GM06990 (cell line): ENCODE data around the gene RRP8.

Experiments used
- DNase-seq: peaks from one replicate; pipeline ENCODE4 v3.0.0-alpha.2; 2011; ENCODE audit not compliant: insufficient read length; ENCODE audit errors: extremely low read depth
- H3K27me3 ChIP-seq: replicated peaks from 2 replicates; pipeline ENCODE4 v1.6.0; 2011; ENCODE audit warnings: low read length; ENCODE audit not compliant: control insufficient read depth, insufficient read depth
- H3K36me3 ChIP-seq: 2 replicates; pipeline ENCODE4 v1.5.1; 2011; ENCODE audit warnings: low read length; ENCODE audit not compliant: control insufficient read depth, insufficient read depth
- H3K4me3 ChIP-seq: replicated peaks from 2 replicates; pipeline ENCODE4 v1.5.1; 2011; ENCODE audit warnings: low read depth, mild to moderate bottlenecking, control low read depth, low read length
- CTCF ChIP-seq: IDR thresholded peaks from 2 replicates; pipeline ENCODE4 v1.5.1; 2011; ENCODE audit warnings: low read length, control low read depth, mild to moderate bottlenecking, inconsistent platforms; ENCODE audit not compliant: insufficient read depth, poor library complexity, severe bottlenecking

The RRP8 gene

DNA sequence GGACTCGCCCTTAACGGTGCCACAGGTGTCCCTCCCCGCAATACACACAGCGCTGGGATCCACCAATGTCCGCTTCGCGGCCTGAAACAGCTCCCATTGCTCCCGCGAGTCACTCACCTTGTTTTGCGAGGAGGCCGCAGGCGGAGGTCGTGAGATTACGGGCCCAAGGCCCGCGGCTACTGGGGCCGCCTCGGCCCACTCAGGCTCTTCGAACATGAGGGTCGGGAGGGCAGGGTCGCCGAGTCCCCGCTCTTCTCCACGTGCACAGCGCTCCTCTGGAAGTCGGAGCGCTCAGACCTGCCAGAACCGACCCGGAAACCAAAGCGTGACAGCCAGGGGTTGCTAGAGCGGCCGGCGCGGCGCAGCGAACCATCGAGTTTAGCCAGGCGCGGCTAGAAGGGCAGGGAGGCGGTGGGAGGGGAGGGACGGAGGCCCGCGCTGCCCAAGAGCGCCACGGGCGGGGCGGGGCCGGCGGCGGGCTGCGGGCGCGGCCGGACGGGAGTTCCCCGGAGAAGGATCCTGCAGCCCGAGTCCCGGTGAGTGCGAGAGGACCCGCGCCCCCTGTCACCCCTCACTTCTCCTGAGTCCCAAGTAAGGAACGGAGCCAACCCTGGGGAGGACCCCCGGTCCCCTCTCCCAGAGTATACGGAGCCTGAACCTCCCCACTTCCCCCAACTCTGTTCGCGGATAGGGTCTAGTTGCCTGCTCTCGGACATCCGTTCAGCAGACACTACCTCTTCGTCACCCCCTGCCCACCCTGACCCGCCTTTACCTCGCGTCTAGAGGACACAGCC, at the start of gene RRP8, which contains the start of gene ILK:
Gene RRP8 (minus strand): TSS at position 330 of the 794 bp plus-strand sequence. CDS start 114 bp downstream, at position 216.
Gene ILK (plus strand): TSS at position 488 of the 794 bp plus-strand sequence. CDS start 498 bp downstream, outside the sequence.
- H3K27me3 ChIP-seq, result no peaks in the 10 kb centered on the region
- peak; percentile 91 for DNase-seq
- TF ChIP-seq CTCF, result peak; percentile 19
- H3K4me3 ChIP-seq, result peak within 1 kb of the TSS; percentile 94
- H3K36me3 ChIP-seq, result peaks cover 26% of the 10 kb centered on the region

- H3K27me3 ChIP-seq, result peaks cover 5% of the 10 kb centered on the region
- TF ChIP-seq CTCF, result no peak
- no peak for DNase-seq
- H3K36me3 ChIP-seq, result no peaks in the 10 kb centered on the region
- H3K4me3 ChIP-seq, result no peak overlapping the region
Observed at GRCh38 chr11:6653097-6653496, 49.7 kb upstream of the RRP8 start.

DNA sequence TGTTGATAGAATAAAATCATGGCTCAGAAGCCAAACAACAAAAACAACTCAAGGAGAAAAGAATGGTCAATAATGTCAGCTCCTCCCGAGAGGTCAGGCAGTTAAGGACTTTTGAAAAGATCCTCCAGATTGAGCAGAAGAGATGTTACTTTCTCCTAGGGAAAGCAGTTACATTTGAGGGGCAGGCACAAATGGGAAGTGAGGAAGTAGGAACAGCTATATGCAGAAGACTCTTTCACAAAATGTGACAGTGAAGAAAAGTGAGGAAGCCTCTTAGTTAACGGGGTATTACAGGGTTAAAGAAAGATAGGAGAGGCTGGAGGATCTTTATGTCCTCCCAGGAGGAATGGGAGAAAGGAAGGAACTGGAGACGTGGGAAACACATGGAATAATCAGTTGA, 48.8 kb upstream of the RRP8 start:
- H3K4me3 ChIP-seq, result no peak overlapping the region
- TF ChIP-seq CTCF, result no peak

DNA sequence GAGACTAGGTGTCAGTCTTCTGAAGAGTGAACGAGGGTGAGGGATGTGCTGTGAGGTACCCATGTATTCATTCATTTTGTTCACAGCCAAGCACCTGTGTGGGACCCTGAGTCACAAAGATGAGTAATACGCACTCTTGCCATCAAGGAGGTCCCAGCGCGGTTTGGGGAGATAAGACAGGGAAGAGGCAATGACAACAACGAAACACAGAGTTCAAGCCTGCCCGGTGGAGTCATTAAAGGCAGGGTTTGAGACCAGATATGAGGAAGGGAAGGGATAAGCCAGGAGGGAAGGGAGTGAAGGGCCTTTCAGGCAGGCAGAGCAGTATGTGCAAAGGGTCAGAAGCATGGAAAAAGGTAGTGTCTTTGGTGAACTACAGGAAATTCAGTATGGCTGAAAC, 47.6 kb upstream of the RRP8 start:
- Histone ChIP-seq H3K27me3 (peaks cover 5% of the 10 kb centered on the region), H3K4me3 (no peak overlapping the region), H3K36me3 (no peaks in the 10 kb centered on the region)
- no peak for DNase-seq
- no peak for TF ChIP-seq CTCF

More for the DNA sequence above, 48.8 kb upstream of the RRP8 start:
- peaks cover 5% of the 10 kb centered on the region for H3K27me3 ChIP-seq
- H3K36me3 ChIP-seq, result no peaks in the 10 kb centered on the region
- no peak for DNase-seq

GRCh38 chr11:6650104-6650503, 46.7 kb upstream of the RRP8 start:
- no peak for TF ChIP-seq CTCF
- peaks cover 4% of the 10 kb centered on the region for H3K27me3 ChIP-seq
- H3K36me3 ChIP-seq, result no peaks in the 10 kb centered on the region
- no peak for DNase-seq
- no peak overlapping the region for H3K4me3 ChIP-seq

DNA sequence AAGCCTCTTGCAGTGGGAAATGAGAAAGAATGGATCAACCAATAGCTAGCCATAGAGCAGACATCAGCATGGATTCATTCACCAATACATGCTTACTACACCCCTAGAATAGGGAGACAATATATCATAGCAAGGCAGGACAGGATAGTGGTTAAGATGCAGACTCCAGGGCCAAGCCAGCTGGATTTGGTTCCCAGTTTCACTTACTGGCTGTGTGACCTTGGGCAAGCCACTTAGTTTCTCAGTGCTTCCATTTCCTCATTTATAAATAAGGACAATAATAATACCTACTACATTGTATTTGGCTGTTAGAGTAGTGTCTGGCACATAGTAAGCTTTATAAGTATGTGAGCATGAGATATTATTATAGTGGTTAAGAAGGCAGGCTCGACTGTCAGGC, 45.1 kb upstream of the RRP8 start:
- H3K4me3 ChIP-seq, result no peak overlapping the region
- no peaks in the 10 kb centered on the region for H3K36me3 ChIP-seq
- no peak for DNase-seq
- TF ChIP-seq CTCF, result no peak
- no peaks in the 10 kb centered on the region; the same call in 1 of the 2 replicates for H3K27me3 ChIP-seq
